Hematopoietic multipotent progenitor cell treated with erythropoietin and hydrocortisone succinate and interleukin-3 and kit ligand, for 4 days (in vitro differentiated cells): ENCODE data around the gene ATP8B4.
A peak's percentile ranks its signal among the peaks of the same experiment; 100 is the strongest.

Experiments used
- DNase-seq: peaks from one replicate; pipeline ENCODE4 v3.0.0-alpha.2; 2015

Gene ATP8B4

GRCh38 chr15:49888323-49888693 is 230.7 kb downstream of the ATP8B4 start:
- DNase-seq = no peak

GRCh38 chr15:49887659-49888322 is 231.2 kb downstream of the ATP8B4 start:
- DNase-seq = no peak

- DNase-seq = no peak
Observed at GRCh38 chr15:49883121-49883520, 235.9 kb downstream of the ATP8B4 start.

- no peak for DNase-seq
Observed at GRCh38 chr15:49881866-49882265, 237.2 kb downstream of the ATP8B4 start.

GRCh38 chr15:49881433-49881832 is 237.6 kb downstream of the ATP8B4 start:
- DNase-seq = no peak

DNA sequence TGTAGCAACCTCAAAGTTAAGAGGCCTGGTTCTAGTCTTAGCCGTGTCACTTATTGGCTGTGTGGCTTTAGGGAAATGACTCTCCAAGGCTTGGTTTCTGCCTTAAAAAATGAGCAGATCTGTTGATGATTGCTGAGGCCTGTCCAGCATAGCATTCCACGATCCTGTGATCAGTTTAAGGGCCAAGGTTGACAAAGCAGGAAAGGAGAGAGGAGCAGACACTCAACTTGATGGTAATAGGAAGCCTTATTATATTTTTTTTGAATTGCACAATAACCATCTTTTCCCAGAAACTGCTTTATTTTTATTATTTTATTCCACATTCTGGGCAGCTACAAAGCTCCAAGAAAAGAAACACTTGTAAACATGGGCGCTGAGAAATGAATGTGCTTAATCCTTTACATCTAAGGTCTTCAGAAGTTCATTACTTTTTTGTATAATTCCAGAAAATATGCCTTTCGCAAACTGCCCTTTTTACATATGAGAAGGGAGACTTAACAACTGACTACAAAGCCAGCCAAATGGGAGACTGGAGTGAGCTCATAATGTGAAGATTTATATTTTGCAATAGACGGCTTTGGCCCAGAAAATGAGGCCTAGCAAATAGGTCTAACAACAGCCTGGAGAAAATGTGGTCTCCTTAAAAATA is 241.0 kb downstream of the ATP8B4 start:
- no peak for DNase-seq

GRCh38 chr15:49877117-49877872 is 241.7 kb downstream of the ATP8B4 start:
- DNase-seq = no peak

DNA sequence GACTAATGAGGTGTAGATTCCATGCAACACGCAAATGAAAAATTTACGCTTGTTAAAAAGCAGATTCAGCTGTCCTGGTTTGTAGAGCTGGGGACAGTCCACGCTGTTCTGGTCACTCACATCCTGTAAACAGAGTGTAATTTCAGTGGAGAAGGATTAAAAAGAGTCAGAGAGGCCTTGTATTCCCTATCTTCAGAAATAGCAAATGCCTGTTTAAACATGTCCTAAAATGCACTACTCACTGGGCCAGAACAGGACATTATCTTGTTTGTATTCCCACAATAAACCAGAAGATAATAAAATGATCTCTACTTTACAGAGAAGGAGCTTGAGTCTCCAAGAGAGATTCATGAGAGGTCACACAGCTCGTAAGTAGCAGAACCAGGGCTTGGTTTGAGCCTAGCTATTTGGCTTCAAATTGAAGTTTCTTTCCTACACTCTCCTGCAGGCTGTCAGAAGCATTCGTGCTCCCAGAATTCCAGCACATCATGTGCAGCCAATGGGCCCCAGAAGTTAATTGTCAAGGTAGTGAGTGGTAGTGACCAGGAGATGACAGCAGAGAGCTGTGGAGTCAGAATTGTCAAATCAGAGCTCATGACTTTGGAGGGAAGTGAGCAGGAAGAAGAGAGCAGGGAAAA is 242.5 kb downstream of the ATP8B4 start:
- no peak for DNase-seq

DNA sequence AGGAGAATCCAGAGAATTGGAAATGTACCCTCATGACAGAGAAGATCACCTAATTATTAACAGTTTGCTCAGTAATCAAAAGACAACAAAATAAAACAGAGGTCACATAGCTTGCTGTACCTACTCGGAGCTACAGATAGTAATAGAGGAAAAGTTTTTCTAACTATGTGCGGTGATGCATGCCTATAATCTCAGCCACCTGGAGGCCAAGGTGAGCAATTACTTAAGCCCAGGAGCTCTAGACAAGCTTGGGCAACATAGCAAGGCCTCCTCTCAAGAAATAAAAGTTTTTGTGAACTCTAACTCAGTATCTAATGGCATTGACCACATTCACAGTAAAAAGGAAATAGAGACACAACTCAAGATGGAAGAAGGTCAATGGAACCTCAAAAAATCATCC is 243.6 kb downstream of the ATP8B4 start:
- DNase-seq = peak; percentile 18

GRCh38 chr15:49870472-49870871 is 248.6 kb downstream of the ATP8B4 start:
- DNase-seq = no peak

DNA sequence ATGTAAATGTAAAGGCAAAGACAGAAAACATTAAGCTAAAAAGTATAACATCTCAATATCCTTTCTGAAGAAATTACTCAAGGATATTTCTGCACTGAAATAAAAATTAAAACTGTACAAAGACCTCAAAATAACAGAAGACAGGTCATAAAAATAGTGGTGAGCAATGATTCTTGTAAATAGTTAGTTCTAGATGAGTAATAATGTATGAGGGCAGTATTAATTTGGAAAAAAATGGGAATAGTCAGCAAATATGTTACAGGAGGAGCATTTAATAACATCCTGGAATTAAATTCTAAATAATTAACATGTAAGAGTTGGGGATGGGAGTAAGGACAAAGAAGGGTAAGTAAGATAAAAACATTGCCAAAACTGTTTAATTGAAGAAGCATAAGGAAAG is 250.7 kb downstream of the ATP8B4 start:
- no peak for DNase-seq

DNA sequence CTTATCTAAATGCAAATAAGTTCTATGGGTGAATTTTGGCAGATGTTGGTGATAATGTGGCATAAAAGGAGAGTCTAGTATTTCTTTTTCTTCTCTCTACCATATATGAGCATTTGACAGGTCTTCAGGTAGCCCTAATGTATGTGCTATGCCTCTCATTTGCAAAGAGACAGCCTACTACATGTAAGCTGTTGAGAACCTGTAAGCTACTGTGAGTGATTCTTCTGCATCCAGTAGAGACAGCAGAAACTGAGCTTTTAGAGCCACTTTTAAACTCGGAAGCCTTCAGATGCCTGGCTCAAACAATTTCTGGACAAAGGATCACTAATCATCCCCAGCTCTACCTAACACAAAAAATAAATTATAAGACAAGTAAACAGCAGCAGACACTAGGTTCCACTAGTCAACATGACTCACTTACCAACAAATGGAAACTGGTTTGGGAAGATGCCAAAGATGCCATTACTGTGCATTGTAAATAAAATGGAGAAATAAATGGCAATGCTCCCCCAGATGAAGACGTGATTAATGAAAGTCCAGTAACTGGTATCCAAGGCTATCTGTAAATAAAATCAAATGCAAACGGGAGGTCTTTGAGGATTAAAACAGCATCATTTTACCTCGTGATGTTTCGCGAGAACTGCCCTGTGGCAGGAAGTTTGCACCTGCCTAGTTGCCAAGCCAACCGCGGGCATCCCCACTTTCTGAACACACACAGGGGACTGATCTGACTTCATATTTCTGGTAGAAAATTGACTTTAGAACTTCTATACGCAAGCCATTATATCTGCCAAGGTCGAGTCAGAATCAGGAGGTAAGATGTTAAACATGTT is 252.9 kb downstream of the ATP8B4 start:
- no peak for DNase-seq

GRCh38 chr15:49864251-49864650 is 254.8 kb downstream of the ATP8B4 start:
- no peak for DNase-seq

- DNase-seq = no peak
Observed at GRCh38 chr15:49863431-49864224, 255.4 kb downstream of the ATP8B4 start.

GRCh38 chr15:49860101-49860500 is 258.9 kb downstream of the ATP8B4 start:
- DNase-seq = peak; percentile 45

DNA sequence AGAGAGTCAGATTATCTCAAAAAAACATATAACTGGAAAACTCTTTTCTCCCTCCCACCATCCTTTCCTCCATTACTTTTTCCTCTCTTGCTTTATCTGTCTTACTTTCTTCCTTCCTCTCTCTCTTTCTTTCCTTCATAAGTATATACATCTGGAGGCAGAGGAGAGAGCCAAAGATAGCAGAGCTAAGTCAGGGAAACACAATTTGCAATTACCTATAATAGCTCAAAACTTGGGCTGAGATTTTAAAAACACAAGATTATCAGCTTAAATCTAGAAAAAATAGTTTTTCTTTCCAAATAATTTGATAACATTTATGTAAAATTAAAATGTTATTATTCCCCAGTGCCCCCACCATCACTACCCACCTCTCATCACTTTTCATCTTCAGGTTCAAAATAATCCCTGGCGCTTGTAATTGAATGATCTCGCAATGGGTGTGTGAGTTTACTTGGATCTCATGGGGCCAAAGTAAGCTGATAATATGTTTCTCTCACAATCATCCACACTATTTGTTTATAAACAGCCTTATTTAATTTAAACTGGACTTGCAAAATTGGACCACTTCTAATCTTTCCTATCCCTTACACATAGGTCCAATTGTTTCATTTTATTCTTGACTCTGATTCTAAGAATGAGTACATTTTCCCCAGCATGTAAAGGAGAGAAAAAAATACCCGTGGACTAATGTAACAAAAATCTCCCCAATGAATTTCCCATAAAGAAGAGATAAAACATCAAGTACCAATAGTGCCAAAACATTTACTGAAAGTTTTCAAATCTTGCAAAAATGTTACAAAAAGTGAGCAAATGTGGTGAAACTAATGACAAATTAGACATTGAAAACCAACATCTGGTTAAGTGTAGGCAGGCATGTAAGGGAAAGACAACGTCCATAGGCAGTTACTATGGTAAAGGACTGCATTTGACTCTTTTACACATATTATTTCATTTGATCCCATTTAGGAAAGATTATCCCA is 261.2 kb downstream of the ATP8B4 start:
- no peak for DNase-seq

- peak; percentile 30 for DNase-seq
Observed at GRCh38 chr15:49855917-49856637, 263.0 kb downstream of the ATP8B4 start.

DNA sequence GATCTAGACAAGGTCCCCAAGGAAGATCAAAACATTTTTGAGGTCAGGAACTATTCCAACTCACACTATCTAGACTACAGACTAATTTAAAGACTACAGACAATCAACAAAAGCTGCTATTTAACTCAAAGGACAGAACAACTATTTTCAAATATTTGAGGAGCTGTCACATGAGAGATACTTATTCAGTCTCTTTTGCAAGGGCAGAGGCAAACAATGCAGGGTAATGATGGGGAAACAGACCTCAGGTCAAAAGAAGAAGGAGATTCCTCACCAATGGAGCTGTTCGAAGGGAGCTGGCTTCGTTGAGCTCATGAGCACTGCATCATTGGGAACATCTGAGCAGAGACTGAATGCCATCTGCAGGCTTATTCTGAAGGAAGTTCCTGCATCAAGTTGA is 266.3 kb downstream of the ATP8B4 start:
- no peak for DNase-seq

- DNase-seq = no peak
Observed at GRCh38 chr15:49848807-49849206, 270.2 kb downstream of the ATP8B4 start.

- no peak for DNase-seq
Observed at GRCh38 chr15:49848282-49848724, 270.7 kb downstream of the ATP8B4 start.
